K562 (cell line): Measurements from ENCODE around the gene SDK1. TPM values are rescaled to one million over a fixed set of nuclear protein-coding genes. Genes with fewer than 3 reads are reported as not detected.

Source experiments
- ATAC-seq: fragments of 200-7000 bp; cut with Tn5 transposase; 3 replicates; pipeline ENCODE4 v1.9.1; 2020; ENCODE audit warnings: moderate library complexity
- BruUV-seq: library from RNA; stranded (reverse); fragments of 400-500 nt; replicated peaks from 2 replicates; lab custom pipeline; 2021; lab: Mats Ljungman, UMichigan
- CTCF ChIA-PET: fragments of 300-600 bp; formaldehyde crosslinking; extraction: SDS; loops from one replicate; lab custom pipeline; 2021; ENCODE audit warnings: low intra/inter-chr PET ratio; lab: Yijun Ruan, JAX
- POLR2A ChIA-PET: fragments of 300-600, 350-650 bp; sonication (Branson Sonifier 250); formaldehyde crosslinking; extraction: SDS; loops from one replicate; lab custom pipeline; 2021; ENCODE audit warnings: antibody characterized with exemption, inconsistent platforms; lab: Yijun Ruan, JAX
- DNase-seq, 4 experiments: peaks; one replicate each; pipeline versions ENCODE4 v3.0.0 to v3.0.0-alpha.2; 2011 to 2018; ENCODE audit warnings: low spot score in 3 of 4, mixed read lengths in 3 of 4; ENCODE audit errors: extremely low read depth in 1 of 4
- FAIRE-seq: peaks from 2 replicates; lab custom pipeline; 2011; peaks lifted over from hg19 to GRCh38; lab: Jason Lieb, UNC
- H2AFZ ChIP-seq: 2 replicates; pipeline ENCODE4 v1.6.0; 2011; ENCODE audit warnings: low read depth, low read length, control low read depth, inconsistent platforms
- H3K27ac ChIP-seq: fragments of 200-600 bp; 3 replicates; pipeline ENCODE4 v1.8.0; 2011; ENCODE audit warnings: low read depth, mild to moderate bottlenecking, control low read depth, inconsistent platforms, low read length, moderate library complexity, mixed read lengths; ENCODE audit errors: extremely low read depth
- H3K27me3 ChIP-seq, 2 experiments: fragments of 300-600 bp in 1 of 2; 2 replicates in 1 of 2; 3 replicates in 1 of 2; pipeline versions ENCODE4 v1.6.0 to v1.8.0; 2011; ENCODE audit warnings: inconsistent platforms in 2 of 2, low read length in 2 of 2, mild to moderate bottlenecking in 1 of 2, mixed read lengths in 1 of 2, moderate library complexity in 1 of 2; ENCODE audit not compliant: control insufficient read depth in 2 of 2, insufficient read depth in 2 of 2
- H3K36me3 ChIP-seq: fragments of 300-600 bp; 3 replicates; pipeline ENCODE4 v1.8.0; 2011; ENCODE audit warnings: mild to moderate bottlenecking, low read length, inconsistent platforms; ENCODE audit not compliant: control insufficient read depth, insufficient read depth
- H3K4me1 ChIP-seq, 2 experiments: fragments of 200-600 bp in 1 of 2; replicated peaks in 1 of 2; 2 replicates in 1 of 2; 3 replicates in 1 of 2; pipeline versions ENCODE4 v1.5.1 to v1.8.0; 2011; ENCODE audit warnings: inconsistent platforms in 2 of 2, low read length in 2 of 2, mild to moderate bottlenecking in 1 of 2, mixed read lengths in 1 of 2, moderate library complexity in 1 of 2; ENCODE audit not compliant: control insufficient read depth in 2 of 2, insufficient read depth in 2 of 2
- H3K4me2 ChIP-seq: 2 replicates; pipeline ENCODE4 v1.6.1; 2011; ENCODE audit warnings: low read length, control low read depth, inconsistent platforms, mixed read lengths; ENCODE audit not compliant: insufficient read depth
- H3K4me3 ChIP-seq: fragments of 200-600 bp; sonication (generic), shearing (Covaris generic); 2 replicates; pipeline ENCODE4 v1.5.1; 2016; ENCODE audit warnings: control low read depth, inconsistent platforms
- H3K79me2 ChIP-seq: fragments of 200-600 bp; 3 replicates; pipeline ENCODE4 v1.8.0; 2011; ENCODE audit warnings: low read length, inconsistent platforms; ENCODE audit not compliant: control insufficient read depth, insufficient read depth
- H3K9ac ChIP-seq, 2 experiments: 2 replicates each; pipeline versions ENCODE4 v1.6.0 to v1.6.1; 2011; ENCODE audit warnings: low read depth in 2 of 2, low read length in 2 of 2, control low read depth in 1 of 2, inconsistent platforms in 1 of 2, mild to moderate bottlenecking in 1 of 2, mixed read lengths in 1 of 2; ENCODE audit not compliant: insufficient read depth in 1 of 2
- H3K9me1 ChIP-seq: one replicate; pipeline ENCODE4 v1.6.0; 2011; ENCODE audit warnings: inconsistent platforms, mild to moderate bottlenecking, low read length, moderate library complexity; ENCODE audit not compliant: control insufficient read depth, insufficient read depth
- H3K9me3 ChIP-seq: replicated peaks from 2 replicates; pipeline ENCODE4 v1.5.1; 2011; ENCODE audit warnings: low read depth, low read length, inconsistent platforms; ENCODE audit not compliant: control insufficient read depth, insufficient read depth
- H4K20me1 ChIP-seq: replicated peaks from 2 replicates; pipeline ENCODE4 v1.6.1; 2011; ENCODE audit warnings: low read length, inconsistent platforms, mixed read lengths; ENCODE audit not compliant: control insufficient read depth, insufficient read depth
- HLTF ChIP-seq: fragments of 450-650 bp; IDR thresholded peaks from 2 replicates; pipeline ENCODE4 v1.6.1; 2016
- HMGN3 ChIP-seq: IDR thresholded peaks from 2 replicates; pipeline ENCODE4 v1.6.1; 2011; ENCODE audit warnings: borderline replicate concordance, low read depth, mild to moderate bottlenecking, mixed read lengths, low read length; ENCODE audit not compliant: insufficient read length; ENCODE audit errors: extremely low read depth
- NFIX ChIP-seq: fragments of 250-450 bp; sonication (Bioruptor Pico); IDR thresholded peaks from 2 replicates; pipeline ENCODE4 v1.4.0; 2020; ENCODE audit warnings: low read depth, mild to moderate bottlenecking, moderate library complexity
- SETDB1 ChIP-seq: IDR thresholded peaks from one replicate; pipeline ENCODE4 v1.6.1; 2012; ENCODE audit warnings: low read length, control low read depth, inconsistent platforms
- SNRNP70 ChIP-seq: fragments of 200-400 bp; formaldehyde crosslinking; optimal IDR thresholded peaks from 2 replicates; pipeline ENCODE3; 2017; ENCODE audit warnings: low read depth, low read length
- TRIM24 ChIP-seq, 2 experiments: fragments of 450-650 bp; IDR thresholded peaks; 2 replicates each; pipeline ENCODE4 v1.6.1; 2016
- XRCC5 ChIP-seq: fragments of 200-400 bp; formaldehyde crosslinking; IDR thresholded peaks from 2 replicates; pipeline ENCODE4 v1.6.1; 2017; ENCODE audit warnings: low read depth, mild to moderate bottlenecking, low read length
- ZNF12 ChIP-seq: sonication (generic); formaldehyde crosslinking; IDR thresholded peaks from 2 replicates; pipeline ENCODE4 v1.4.0; 2020; ENCODE audit warnings: mild to moderate bottlenecking, missing genetic modification reagents
- ZNF146 ChIP-seq: IDR thresholded peaks from one replicate; pipeline ENCODE4 v1.6.1; 2018; ENCODE audit warnings: missing compliant biosample characterization; ENCODE audit not compliant: unreplicated experiment
- ZSCAN32 ChIP-seq: fragments of 450-650 bp; formaldehyde crosslinking; IDR thresholded peaks from 2 replicates; pipeline ENCODE4 v1.4.0; 2020; ENCODE audit warnings: mild to moderate bottlenecking, moderate library complexity
- WGBS: fragments of 100-300 bp; shearing (Covaris generic); methylation state at CpG from one replicate; pipeline ENCODE4 v1.1.6; 2016; ENCODE audit warnings: low coverage, mixed read lengths; ENCODE audit not compliant: insufficient coverage; ENCODE audit errors: missing lambda C conversion rate; 5-methylcytosine and 5-hydroxymethylcytosine counted together
- in situ Hi-C: fragments of 300-500 bp; cut with MboI; formaldehyde crosslinking; loops from 4 replicates; pipeline ENCODE4 v1.15.0; 2018; ENCODE audit warnings: inconsistent platforms, mixed read lengths
- intact Hi-C: fragments of 100-400 bp; cut with micrococcal nuclease; formaldehyde crosslinking; loops from 2 replicates; pipeline ENCODE4 v1.14.2; 2022
- polyA plus RNA-seq, 8 experiments: library from polyadenylated mRNA; depleted of rRNA in 4 of 8; stranded (reverse) in 5 of 8; unstranded in 3 of 8; fragments of >200 nt; fragmentation: Nextera tagmentation in 2 of 8; fragmentation: Illumina TruSeq in 1 of 8; extraction: Ambion mirVana in 2 of 8; extraction: Trizol in 1 of 8; gene quantifications; 2 replicates each; pipeline versions ENCODE4 v1.2.1 to v1.2.3, GENCODE V29; 2011 to 2014; ENCODE audit warnings: inconsistent platforms in 1 of 8, missing spikeins in 1 of 8
- total RNA-seq, 7 experiments: library from RNA; depleted of rRNA in 6 of 7; stranded (reverse); fragments of >200 nt in 6 of 7; fragmentation: Illumina TruSeq in 2 of 7; extraction: Trizol in 2 of 7; gene quantifications; 2 replicates each; pipeline versions ENCODE4 v1.2.1 to v1.2.3, GENCODE V29; 2011 to 2021; ENCODE audit warnings: low replicate concordance in 1 of 7
- TF ChIP-seq, protein P1 (sequence below): fragments of 250-450 bp; sonication (Bioruptor Pico); IDR thresholded peaks from 2 replicates; pipeline ENCODE4 v1.4.0; 2020; ENCODE audit warnings: mild to moderate bottlenecking, moderate library complexity, borderline replicate concordance
- TF ChIP-seq, protein P2 (sequence below): fragments of 150-350 bp; conservative IDR thresholded peaks from 2 replicates; pipeline ENCODE4 v1.6.1; 2014; ENCODE audit warnings: low read length

The SDK1 gene
- total and polyA plus RNA-seq, 9 of the 15 experiments (the other 6 are each of a cell fraction or from before 2014, with no cell fraction given), result 0.16 TPM; not detected in 8

DNA sequence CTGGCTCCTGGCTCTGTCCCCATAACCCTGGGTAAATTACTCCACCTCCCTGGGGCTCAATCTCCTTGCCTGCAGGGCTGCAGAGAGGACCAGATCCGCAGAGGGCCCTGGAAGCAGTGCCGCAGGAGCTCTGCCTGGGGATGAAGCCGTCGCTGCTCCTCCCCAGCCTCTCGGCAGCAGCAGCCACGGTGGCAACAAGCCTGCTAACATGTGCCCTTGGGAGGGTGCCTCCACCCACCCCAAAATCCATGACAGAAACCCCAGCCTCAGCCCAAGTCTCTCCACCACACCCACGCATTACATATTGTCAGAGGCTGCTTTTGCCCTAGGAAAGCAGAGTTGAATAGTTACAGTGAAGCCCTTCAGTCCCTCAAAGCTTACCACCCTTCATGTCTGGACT lies 894.6 kb downstream of the SDK1 start:
- in situ Hi-C loops (no loop called here), intact Hi-C loops (no loop called here)
- no peak for DNase-seq
- CTCF ChIA-PET, result no interaction called here
- BruUV-seq, result no TSS peak
- H3K4me1 ChIP-seq, result no peaks in the 10 kb centered on the region
- H3K9ac ChIP-seq, result no peak overlapping the region
- FAIRE-seq, result no peak
- H3K36me3 ChIP-seq, result no peaks in the 10 kb centered on the region
- H3K4me3 ChIP-seq, result no peak overlapping the region
- peaks cover 2 to 65% of the 10 kb centered on the region in 2 experiments; a peak in 2 of 5 replicates for H3K27me3 ChIP-seq
- H3K79me2 ChIP-seq, result no peaks in the 10 kb centered on the region
- H3K27ac ChIP-seq, result no peak overlapping the region
- ATAC-seq, result no peak
- no peaks in the 10 kb centered on the region for H3K9me1 ChIP-seq
- WGBS, result 0% methylated on average over 5 of the region's 7 CpGs
- H4K20me1 ChIP-seq, result 0 out of 2 replicates have a peak, but pooled peaks cover 5% of the 10 kb centered on the region
- H2AFZ ChIP-seq, result no peak overlapping the region
- H3K4me2 ChIP-seq, result no peak overlapping the region
- TF ChIP-seq, protein P1, sequence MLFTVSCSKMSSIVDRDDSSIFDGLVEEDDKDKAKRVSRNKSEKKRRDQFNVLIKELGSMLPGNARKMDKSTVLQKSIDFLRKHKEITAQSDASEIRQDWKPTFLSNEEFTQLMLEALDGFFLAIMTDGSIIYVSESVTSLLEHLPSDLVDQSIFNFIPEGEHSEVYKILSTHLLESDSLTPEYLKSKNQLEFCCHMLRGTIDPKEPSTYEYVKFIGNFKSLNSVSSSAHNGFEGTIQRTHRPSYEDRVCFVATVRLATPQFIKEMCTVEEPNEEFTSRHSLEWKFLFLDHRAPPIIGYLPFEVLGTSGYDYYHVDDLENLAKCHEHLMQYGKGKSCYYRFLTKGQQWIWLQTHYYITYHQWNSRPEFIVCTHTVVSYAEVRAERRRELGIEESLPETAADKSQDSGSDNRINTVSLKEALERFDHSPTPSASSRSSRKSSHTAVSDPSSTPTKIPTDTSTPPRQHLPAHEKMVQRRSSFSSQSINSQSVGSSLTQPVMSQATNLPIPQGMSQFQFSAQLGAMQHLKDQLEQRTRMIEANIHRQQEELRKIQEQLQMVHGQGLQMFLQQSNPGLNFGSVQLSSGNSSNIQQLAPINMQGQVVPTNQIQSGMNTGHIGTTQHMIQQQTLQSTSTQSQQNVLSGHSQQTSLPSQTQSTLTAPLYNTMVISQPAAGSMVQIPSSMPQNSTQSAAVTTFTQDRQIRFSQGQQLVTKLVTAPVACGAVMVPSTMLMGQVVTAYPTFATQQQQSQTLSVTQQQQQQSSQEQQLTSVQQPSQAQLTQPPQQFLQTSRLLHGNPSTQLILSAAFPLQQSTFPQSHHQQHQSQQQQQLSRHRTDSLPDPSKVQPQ (CRISPR knock-in tag), result no peak
- TF ChIP-seq ZSCAN32 (no peak), HMGN3 (no peak), SNRNP70 (no peak), ZNF146 (no peak), NFIX (CRISPR knock-in tag) (no peak), XRCC5 (no peak), TRIM24 (IDR thresholded peaks at IDR 0.05) (no peak), HLTF (no peak), ZNF12 (no peak), SETDB1 (no peak)
- TF ChIP-seq, protein P2, sequence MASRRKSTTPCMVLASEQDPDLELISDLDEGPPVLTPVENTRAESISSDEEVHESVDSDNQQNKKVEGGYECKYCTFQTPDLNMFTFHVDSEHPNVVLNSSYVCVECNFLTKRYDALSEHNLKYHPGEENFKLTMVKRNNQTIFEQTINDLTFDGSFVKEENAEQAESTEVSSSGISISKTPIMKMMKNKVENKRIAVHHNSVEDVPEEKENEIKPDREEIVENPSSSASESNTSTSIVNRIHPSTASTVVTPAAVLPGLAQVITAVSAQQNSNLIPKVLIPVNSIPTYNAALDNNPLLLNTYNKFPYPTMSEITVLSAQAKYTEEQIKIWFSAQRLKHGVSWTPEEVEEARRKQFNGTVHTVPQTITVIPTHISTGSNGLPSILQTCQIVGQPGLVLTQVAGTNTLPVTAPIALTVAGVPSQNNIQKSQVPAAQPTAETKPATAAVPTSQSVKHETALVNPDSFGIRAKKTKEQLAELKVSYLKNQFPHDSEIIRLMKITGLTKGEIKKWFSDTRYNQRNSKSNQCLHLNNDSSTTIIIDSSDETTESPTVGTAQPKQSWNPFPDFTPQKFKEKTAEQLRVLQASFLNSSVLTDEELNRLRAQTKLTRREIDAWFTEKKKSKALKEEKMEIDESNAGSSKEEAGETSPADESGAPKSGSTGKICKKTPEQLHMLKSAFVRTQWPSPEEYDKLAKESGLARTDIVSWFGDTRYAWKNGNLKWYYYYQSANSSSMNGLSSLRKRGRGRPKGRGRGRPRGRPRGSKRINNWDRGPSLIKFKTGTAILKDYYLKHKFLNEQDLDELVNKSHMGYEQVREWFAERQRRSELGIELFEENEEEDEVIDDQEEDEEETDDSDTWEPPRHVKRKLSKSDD, result no peak
- no peaks in the 10 kb centered on the region for H3K9me3 ChIP-seq
- POLR2A ChIA-PET, result no interaction called here
